H1 (cell line): Measurements from ENCODE around the gene UCN. TPM values are rescaled to one million over a fixed set of nuclear protein-coding genes. Genes with fewer than 3 reads are reported as not detected.
A peak's percentile ranks its signal among the peaks of the same experiment; 100 is the strongest.

ENCODE experiments used
- ATF3 ChIP-seq: IDR thresholded peaks from 2 replicates; pipeline ENCODE4 v1.6.1; 2011; ENCODE audit warnings: low read depth, mild to moderate bottlenecking, low read length; ENCODE audit not compliant: insufficient read depth
- CBX8 ChIP-seq: fragments of 300-800, 300-1000 bp; sonication (generic); IDR thresholded peaks from 2 replicates; pipeline ENCODE4 v1.7.1; 2016; ENCODE audit warnings: low read depth, low read length, borderline replicate concordance
- CHD1 ChIP-seq: IDR thresholded peaks from 2 replicates; pipeline ENCODE4 v1.6.1; 2012; ENCODE audit warnings: low read depth, low read length, improper control_type of control experiment
- EZH2 ChIP-seq: fragments of 200-600 bp; sonication (generic); IDR thresholded peaks from 2 replicates; pipeline ENCODE4 v1.7.1; 2012; ENCODE audit warnings: low read depth, mild to moderate bottlenecking, moderate library complexity, low read length, inconsistent platforms; ENCODE audit not compliant: severe bottlenecking
- HDAC2 ChIP-seq, 2 experiments: fragments of 300-600 bp in 1 of 2; sonication (generic) in 1 of 2; IDR thresholded peaks; 2 replicates each; pipeline ENCODE4 v1.6.1; 2011 to 2012; ENCODE audit warnings: low read depth in 2 of 2, low read length in 2 of 2, mild to moderate bottlenecking in 2 of 2, moderate library complexity in 2 of 2, borderline replicate concordance in 1 of 2, inconsistent platforms in 1 of 2
- KDM4A ChIP-seq: IDR thresholded peaks from one replicate; pipeline ENCODE4 v1.7.1; 2012; ENCODE audit warnings: low read depth, mild to moderate bottlenecking, moderate library complexity, low read length, inconsistent platforms; ENCODE audit not compliant: severe bottlenecking
- NANOG ChIP-seq: IDR thresholded peaks from 2 replicates; pipeline ENCODE4 v1.6.1; 2011; ENCODE audit warnings: low read length, low read depth, mild to moderate bottlenecking, inconsistent platforms; ENCODE audit not compliant: insufficient read depth, poor library complexity, severe bottlenecking
- NRF1 ChIP-seq: IDR thresholded peaks from 2 replicates; pipeline ENCODE4 v1.6.1; 2011; ENCODE audit warnings: mild to moderate bottlenecking, low read depth, low read length, improper control_type of control experiment
- PHF8 ChIP-seq: fragments of 200-600 bp; sonication (generic); conservative IDR thresholded peaks from 2 replicates; pipeline ENCODE4 v1.7.1; 2012; ENCODE audit warnings: low read depth, mild to moderate bottlenecking, inconsistent platforms, low read length, moderate library complexity
- SAP30 ChIP-seq: fragments of 300-600 bp; sonication (generic); IDR thresholded peaks from 2 replicates; pipeline ENCODE4 v1.7.1; 2012; ENCODE audit warnings: low read length, moderate library complexity, mild to moderate bottlenecking, inconsistent platforms; ENCODE audit not compliant: insufficient read depth, insufficient replicate concordance
- SRF ChIP-seq: IDR thresholded peaks from 2 replicates; pipeline ENCODE4 v1.6.1; 2011; ENCODE audit warnings: mild to moderate bottlenecking, low read depth, low read length, moderate library complexity
- SUZ12 ChIP-seq: fragments of 200-600 bp; sonication (generic); IDR thresholded peaks from 2 replicates; pipeline ENCODE4 v1.6.1; 2012; ENCODE audit warnings: mild to moderate bottlenecking, inconsistent platforms, low read length, moderate library complexity, mixed read lengths
- TAF7 ChIP-seq: optimal IDR thresholded peaks from 2 replicates; pipeline ENCODE3; 2011; ENCODE audit warnings: low read depth, mild to moderate bottlenecking, inconsistent platforms, low read length, moderate library complexity, borderline replicate concordance
- TBP ChIP-seq: IDR thresholded peaks from 2 replicates; pipeline ENCODE4 v1.6.1; 2011; ENCODE audit warnings: low read depth, low read length, improper control_type of control experiment
- polyA plus RNA-seq, 7 experiments: library from polyadenylated mRNA; depleted of rRNA in 3 of 7; stranded (reverse) in 5 of 7; unstranded in 2 of 7; fragments of >200 nt in 5 of 7; fragments of 200-250 nt in 2 of 7; gene quantifications; 1 replicate in 5 of 7; 2 replicates in 1 of 7; 4 replicates in 1 of 7; pipeline versions ENCODE4 v1.2.1 to v1.2.3, GENCODE V29; 2011 to 2013; ENCODE audit warnings: missing spikeins in 2 of 7, mixed read lengths in 2 of 7
- total RNA-seq: library from RNA; stranded (reverse); fragmentation: NEBNext Ultra II Directional; extraction: Animal tissue kit (Norgen Biotek cat#: 25700); gene quantifications from 2 replicates; pipeline ENCODE4 v1.2.1, GENCODE V29; 2021

Gene UCN
- total and polyA plus RNA-seq, 2 of the 8 experiments (the other 6 are each of a cell fraction or from before 2014, with no cell fraction given) = 0.35 TPM; not detected in 1

GRCh38 chr2:27322766-27323595 is 14.7 kb upstream of the UCN start, which contains the start of gene MPV17 (continued):
- TF ChIP-seq TBP (peak; percentile 78), TAF7 (no peak), ATF3 (no peak), CBX8 (no peak), SRF (no peak), SUZ12 (no peak), NRF1 (no peak), CHD1 (no peak; the same call in 1 of the 2 replicates), KDM4A (peak; percentile 53), NANOG (no peak), SAP30 (peak; percentile 71), HDAC2 (IDR thresholded peaks at IDR 0.05; ENCODE audit: borderline replicate concordance in 1 of 2, low read depth in 2 of 2, low read length in 2 of 2) (no peak), PHF8 (peak; percentile 90), EZH2 (no peak)
